Stomach (tissue), 9 donors: Measurements from ENCODE around the gene TCHH. TPM values are rescaled to one million over a fixed set of nuclear protein-coding genes. Genes with fewer than 3 reads are reported as not detected.

Experiments
- DNase-seq, 2 donors: peaks; one replicate each; pipeline versions ENCODE4 v3.0.0 to v3.0.0-alpha.2; 2013 to 2019
- H3K27ac ChIP-seq, 5 donors: fragments of 200-600 bp in 4 of 5; sonication (generic) in 4 of 5; one replicate each; pipeline ENCODE4 v1.5.1; 2013 to 2019; ENCODE audit warnings: mild to moderate bottlenecking in 1 of 5, moderate library complexity in 1 of 5
- H3K27me3 ChIP-seq, 3 donors: fragments of 200-600 bp; sonication (generic); one replicate each; pipeline ENCODE4 v1.5.1; 2017 to 2019; ENCODE audit warnings: mixed run types in 1 of 3
- H3K36me3 ChIP-seq, 4 donors: fragments of 200-600 bp; sonication (generic); 1 replicate in 3 of 4; 2 replicates in 1 of 4; pipeline ENCODE4 v1.5.1; 2016 to 2019
- H3K4me1 ChIP-seq, 4 donors: fragments of 200-600 bp; sonication (generic); one replicate each; pipeline ENCODE4 v1.5.1; 2016 to 2019
- H3K4me3 ChIP-seq, 4 donors: fragments of 200-600 bp; sonication (generic) in 3 of 4; one replicate each; pipeline ENCODE4 v1.5.1; 2016 to 2019; ENCODE audit warnings: mild to moderate bottlenecking in 1 of 4
- H3K9me3 ChIP-seq, 4 donors: fragments of 200-600 bp; sonication (generic); one replicate each; pipeline ENCODE4 v1.5.1; 2016 to 2019
- CTCF ChIP-seq, 7 experiments: fragments of 450-650 bp in 4 of 7; fragments of 200-600 bp in 3 of 7; sonication (generic) in 3 of 7; IDR thresholded peaks; one replicate each; pipeline ENCODE4 v1.5.1; 2016 to 2019; ENCODE audit warnings: antibody characterized with exemption in 7 of 7, control low read depth in 2 of 7, mild to moderate bottlenecking in 1 of 7
- EP300 ChIP-seq: sonication (generic); formaldehyde crosslinking; IDR thresholded peaks from one replicate; pipeline ENCODE4 v1.6.1; 2017; ENCODE audit warnings: antibody characterized with exemption
- POLR2A ChIP-seq, 4 donors: fragments of 450-650 bp; IDR thresholded peaks; one replicate each; pipeline ENCODE4 v1.6.1; 2016; ENCODE audit warnings: antibody characterized with exemption in 4 of 4, control low read depth in 2 of 4, mild to moderate bottlenecking in 1 of 4, moderate library complexity in 1 of 4
- POLR2AphosphoS5 ChIP-seq, 3 donors: sonication (generic); formaldehyde crosslinking; IDR thresholded peaks; one replicate each; pipeline ENCODE4 v1.6.1; 2016; ENCODE audit warnings: antibody characterized with exemption in 3 of 3
- WGBS, 5 donors: extraction: QIAGEN DNeasy Blood & Tissue Kit in 3 of 5; methylation state at CpG; one replicate each; pipeline versions ENCODE4 v1.1.5 to v1.1.7; 2013 to 2018; 5-methylcytosine and 5-hydroxymethylcytosine counted together
- intact Hi-C: fragments of 100-400 bp; cut with DNase I; formaldehyde crosslinking; loops from one replicate; pipeline ENCODE4 v1.15.1; 2023; ENCODE audit warnings: low total_unique reads
- polyA plus RNA-seq, 3 donors: library from polyadenylated mRNA; stranded (reverse); fragments of 200-250 nt; gene quantifications; one replicate each; pipeline ENCODE4 v1.2.3, GENCODE V29; 2013
- total RNA-seq, 5 donors: library from RNA; depleted of rRNA; stranded (reverse); fragments of >200 nt; gene quantifications; one replicate each; pipeline versions ENCODE4 v1.1.0 to v1.2.3, GENCODE V29; 2014 to 2016
- donor health status: healthy with polysubstance abuse.
- donor health status: Bipolar disorder and iron deficiency.
- donor health status: healthy.

The TCHH gene
- total and polyA plus RNA-seq, 8 donors: 0.13 TPM; not detected in 7

DNA sequence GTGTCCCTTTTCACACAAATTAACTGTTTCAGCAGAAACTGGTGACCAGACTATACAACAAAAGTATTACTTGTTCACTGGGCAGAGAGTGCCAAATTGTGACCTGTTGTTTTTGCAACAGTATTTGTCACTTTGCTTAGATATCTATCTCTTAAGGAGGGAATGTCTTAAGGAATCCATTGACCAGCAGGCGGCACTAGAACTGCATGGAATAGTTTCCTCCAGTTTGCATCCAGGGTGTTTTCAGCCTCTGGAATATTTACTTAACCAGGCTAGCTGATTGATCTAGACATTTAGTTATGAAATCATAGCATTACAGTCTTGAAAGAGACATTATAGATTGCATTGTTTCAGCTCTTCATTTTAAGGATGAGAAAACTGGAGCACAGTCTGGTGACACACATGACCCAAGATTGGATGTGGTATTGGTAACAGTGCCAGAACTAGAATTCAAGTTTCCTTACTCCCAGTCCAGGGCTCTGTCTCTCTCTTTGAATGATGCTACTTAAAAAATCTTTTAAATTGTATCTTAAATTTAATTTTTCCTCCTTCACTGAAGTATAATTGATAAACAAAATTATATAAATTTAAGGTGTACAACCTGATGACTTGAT lies 26.8 kb upstream of the TCHH start:
- Histone ChIP-seq H3K36me3 (no peaks in the 10 kb centered on the region), H3K4me1 (no peaks in the 10 kb centered on the region), H3K9me3 (peaks cover 0 to 3% (median 0%) of the 10 kb centered on the region in 4 donors), H3K27ac (no peak overlapping the region), H3K27me3 (peaks cover 0 to 19% (median 0%) of the 10 kb centered on the region in 3 donors), H3K4me3 (no peak overlapping the region)
- DNase-seq: peak; percentile 72 to 77
- intact Hi-C loops: no loop called here
- TF ChIP-seq POLR2A (IDR thresholded peaks at IDR 0.05): no peak
- TF ChIP-seq CTCF (IDR thresholded peaks at IDR 0.05): peak in 5 of 7 experiments; percentile 32 to 77 (median 63)
- 0 to 8% (median 1%) methylated on average over 1 of the region's 1 CpG for WGBS, 5 donors

- intact Hi-C loops: no loop called here
- no peak for TF ChIP-seq EP300
- no peak for TF ChIP-seq POLR2AphosphoS5 (IDR thresholded peaks at IDR 0.05)
- no peak for TF ChIP-seq CTCF (IDR thresholded peaks at IDR 0.05)
- no peak for TF ChIP-seq POLR2A (IDR thresholded peaks at IDR 0.05)
- peaks cover 0 to 13% (median 11%) of the 10 kb centered on the region in 4 donors for H3K9me3 ChIP-seq
- H3K27ac ChIP-seq: no peak overlapping the region
- no peaks in the 10 kb centered on the region for H3K4me1 ChIP-seq
- no peak for DNase-seq
- H3K4me3 ChIP-seq: no peak overlapping the region
- no peaks in the 10 kb centered on the region for H3K36me3 ChIP-seq
- peaks cover 0 to 14% (median 4%) of the 10 kb centered on the region in 3 donors for H3K27me3 ChIP-seq
Measured at GRCh38 chr1:152137215-152137614, 22.0 kb upstream of the TCHH start.

DNA sequence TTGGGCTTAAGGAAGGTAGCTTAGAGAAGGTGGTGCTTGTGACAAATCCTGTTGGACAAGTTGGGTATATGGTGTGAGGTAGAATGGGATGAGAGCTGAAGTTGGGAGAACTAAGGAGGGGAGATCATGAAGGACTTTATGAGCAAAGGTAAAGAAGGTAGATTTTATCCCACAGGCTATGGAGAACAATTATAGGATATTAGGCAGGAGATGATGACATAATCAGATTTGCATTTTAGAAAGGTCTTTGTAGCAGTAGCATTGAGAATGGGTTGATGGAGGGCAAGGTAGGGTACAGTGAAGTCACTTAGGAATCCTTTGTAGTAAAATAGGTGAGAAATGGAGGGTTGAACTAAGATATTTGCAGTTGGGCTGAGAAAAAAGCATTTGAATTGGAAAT lies 14.9 kb upstream of the TCHH start:
- TF ChIP-seq POLR2A (IDR thresholded peaks at IDR 0.05) (no peak), EP300 (no peak), CTCF (IDR thresholded peaks at IDR 0.05) (no peak), POLR2AphosphoS5 (IDR thresholded peaks at IDR 0.05) (no peak)
- DNase-seq: no peak
- Histone ChIP-seq H3K4me1 (no peaks in the 10 kb centered on the region), H3K36me3 (no peaks in the 10 kb centered on the region), H3K4me3 (no peak overlapping the region), H3K27ac (no peak overlapping the region), H3K27me3 (peaks cover 0 to 44% (median 9%) of the 10 kb centered on the region in 3 donors), H3K9me3 (peaks cover 0 to 17% (median 12%) of the 10 kb centered on the region in 4 donors)
- intact Hi-C loops: no loop called here

DNA sequence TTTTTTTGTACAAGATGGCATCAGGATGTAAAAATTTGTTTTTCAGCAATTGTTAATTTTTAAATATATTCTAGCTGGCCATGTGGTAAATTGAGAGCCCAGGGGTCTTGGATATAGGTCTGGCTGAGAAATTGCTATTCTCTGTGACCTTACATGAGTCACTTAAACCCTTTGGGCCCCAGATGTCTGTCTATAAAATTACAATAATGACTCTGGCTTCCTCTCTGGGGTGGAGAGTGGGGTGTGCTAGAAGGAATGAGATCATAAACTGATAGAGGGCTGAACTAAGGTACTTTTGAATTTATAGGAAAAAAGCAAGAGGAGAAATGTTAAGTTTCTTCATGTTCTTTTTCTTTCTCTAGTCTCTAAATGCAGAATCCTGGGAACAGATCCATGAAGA lies 12.4 kb upstream of the TCHH start:
- H3K9me3 ChIP-seq: peaks cover 0 to 8% (median 6%) of the 10 kb centered on the region in 4 donors
- no peak for DNase-seq
- no peak overlapping the region for H3K4me3 ChIP-seq
- no peaks in the 10 kb centered on the region for H3K4me1 ChIP-seq
- no peak for TF ChIP-seq EP300
- intact Hi-C loops: no loop called here
- H3K36me3 ChIP-seq: no peaks in the 10 kb centered on the region
- H3K27me3 ChIP-seq: peaks cover 0 to 61% (median 16%) of the 10 kb centered on the region in 3 donors
- no peak overlapping the region for H3K27ac ChIP-seq

- no peaks in the 10 kb centered on the region for H3K4me1 ChIP-seq
- H3K27me3 ChIP-seq: peaks cover 0 to 59% (median 7%) of the 10 kb centered on the region in 3 donors
- no peaks in the 10 kb centered on the region for H3K36me3 ChIP-seq
- TF ChIP-seq POLR2AphosphoS5 (IDR thresholded peaks at IDR 0.05) (no peak), EP300 (no peak), POLR2A (IDR thresholded peaks at IDR 0.05) (no peak), CTCF (IDR thresholded peaks at IDR 0.05) (no peak)
- no peak for DNase-seq
- H3K27ac ChIP-seq: no peak overlapping the region
- 66 to 75% (median 68%) methylated on average over 6 of the region's 6 CpGs for WGBS, 5 donors
- no peaks in the 10 kb centered on the region for H3K9me3 ChIP-seq
- intact Hi-C loops: no loop called here
- H3K4me3 ChIP-seq: no peak overlapping the region
Measured at GRCh38 chr1:152125834-152126443, 10.7 kb upstream of the TCHH start.
